ENCODE results near the gene NCF1. TPM values are rescaled to one million over a fixed set of nuclear protein-coding genes. Genes with fewer than 3 reads are reported as not detected.
"Not testable (repeated sequence)": the region's sequence is repeated elsewhere in the genome, so short reads cannot be mapped to it uniquely, and the experiment has no call there.

Gene NCF1
- total RNA-seq, 1 donor from 2014 or later: not detected

DNA sequence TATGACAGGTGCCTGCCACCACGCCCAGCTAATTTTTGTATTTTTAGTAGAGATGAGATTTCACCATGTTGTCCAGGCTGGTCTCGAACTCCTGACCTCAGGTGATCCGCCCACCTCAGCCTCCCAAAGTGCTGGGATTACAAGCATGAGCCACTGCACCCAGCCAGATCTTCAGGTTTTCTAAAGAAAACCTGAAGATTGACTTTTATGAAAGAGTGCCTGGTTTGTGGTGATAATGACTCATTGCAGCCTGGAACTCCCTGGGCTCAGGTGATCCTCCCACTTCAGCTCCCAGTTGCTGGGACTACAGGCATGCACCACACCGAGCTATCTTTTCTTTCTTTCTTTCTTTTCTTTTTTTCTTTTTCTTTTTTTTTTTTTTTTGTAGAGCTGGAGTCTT is 24.8 kb downstream of the NCF1 start:
- not testable (repeated sequence) for DNase-seq (ENCODE audit: low spot score, unreplicated experiment); H3K27ac Mint-ChIP-seq; H3K4me3 Mint-ChIP-seq (ENCODE audit: low read depth); H3K9me3 Mint-ChIP-seq (ENCODE audit: low read depth); H3K27me3 Mint-ChIP-seq; H3K36me3 Mint-ChIP-seq (ENCODE audit: insufficient read depth); H3K4me1 Mint-ChIP-seq (ENCODE audit: low read depth)

DNA sequence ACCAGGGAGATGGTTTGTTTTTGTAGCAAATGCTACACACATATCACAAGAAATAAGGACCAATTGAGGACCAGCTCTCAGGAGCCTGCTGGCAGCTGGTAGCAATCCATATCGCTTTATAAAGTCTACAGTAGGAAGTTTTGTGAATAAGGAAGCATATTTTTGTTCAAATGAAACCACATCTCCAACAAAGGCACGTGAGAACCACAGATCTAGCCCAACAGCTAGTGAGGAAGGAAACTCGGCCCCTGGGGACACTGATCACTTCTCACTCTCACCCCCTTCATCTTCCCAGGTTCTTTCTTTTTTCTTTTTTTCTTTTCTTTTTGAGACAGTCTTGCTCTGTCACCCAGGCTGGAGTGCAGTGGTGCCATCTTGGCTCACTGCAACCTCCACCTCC is 42.1 kb downstream of the NCF1 start:
- not testable (repeated sequence) for H3K36me3 Mint-ChIP-seq (ENCODE audit: insufficient read depth)

DNA sequence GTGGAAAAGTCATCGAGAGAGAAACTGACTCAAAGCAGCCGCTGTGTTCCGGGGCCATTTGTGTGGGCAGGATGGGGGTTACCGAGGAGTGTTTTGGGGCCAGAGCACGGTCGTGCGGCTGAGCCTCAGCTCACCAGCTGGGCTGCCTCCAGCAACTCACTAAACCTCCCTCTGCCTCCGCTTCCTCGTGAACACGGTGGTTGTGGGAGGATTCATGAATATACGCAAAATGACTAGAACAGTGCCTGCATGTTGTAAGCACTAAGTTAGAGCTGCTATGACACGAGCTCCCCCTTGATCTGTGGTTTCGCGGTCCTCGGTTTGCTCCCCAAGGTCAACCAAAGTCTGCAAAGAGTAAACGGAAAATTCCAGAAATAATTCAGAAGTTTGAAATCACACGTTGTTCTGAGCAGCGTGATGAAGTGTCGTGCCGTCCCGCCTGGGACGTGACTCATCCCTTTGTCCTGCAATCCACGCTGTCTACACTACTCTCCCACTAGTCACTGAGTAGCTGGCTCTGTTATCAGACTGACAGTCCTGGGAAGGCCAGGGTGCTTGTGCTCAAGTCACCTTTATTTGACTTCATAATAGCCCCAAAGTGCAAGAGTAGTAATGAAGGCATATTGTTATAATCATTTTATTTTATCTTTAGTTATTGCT is 46.5 kb downstream of the NCF1 start:
- H3K36me3 Mint-ChIP-seq (ENCODE audit: insufficient read depth); H3K4me1 Mint-ChIP-seq (ENCODE audit: low read depth); DNase-seq (ENCODE audit: low spot score, unreplicated experiment); H3K27me3 Mint-ChIP-seq; H3K9me3 Mint-ChIP-seq (ENCODE audit: low read depth); H3K4me3 Mint-ChIP-seq (ENCODE audit: low read depth); H3K27ac Mint-ChIP-seq: not testable (repeated sequence)

More for the DNA sequence above, 42.1 kb downstream of the NCF1 start:
- H3K4me3 Mint-ChIP-seq (ENCODE audit: low read depth); DNase-seq (ENCODE audit: low spot score, unreplicated experiment); H3K4me1 Mint-ChIP-seq (ENCODE audit: low read depth); H3K27ac Mint-ChIP-seq; H3K27me3 Mint-ChIP-seq; H3K9me3 Mint-ChIP-seq (ENCODE audit: low read depth): not testable (repeated sequence)

DNA sequence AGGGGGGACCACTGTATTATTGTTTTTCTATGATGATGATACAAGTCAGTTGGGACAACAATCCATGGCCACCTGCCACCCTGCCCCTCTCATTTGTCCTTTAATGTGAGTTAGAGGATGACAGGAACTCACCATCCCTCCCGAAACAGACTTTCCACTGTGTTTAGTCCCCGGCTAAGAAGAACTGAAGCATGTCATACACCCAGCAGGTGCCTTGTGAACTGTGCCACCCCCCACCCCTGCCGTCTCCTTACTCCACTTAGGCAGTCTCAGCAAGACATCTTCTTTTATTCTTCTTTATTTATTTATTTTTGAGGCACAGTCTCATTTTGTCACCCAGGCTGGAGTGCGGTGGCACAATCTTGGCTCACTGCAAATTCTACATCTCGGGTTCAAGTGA is 47.4 kb downstream of the NCF1 start:
- H3K27me3 Mint-ChIP-seq; DNase-seq (ENCODE audit: low spot score, unreplicated experiment); H3K36me3 Mint-ChIP-seq (ENCODE audit: insufficient read depth); H3K27ac Mint-ChIP-seq; H3K4me3 Mint-ChIP-seq (ENCODE audit: low read depth); H3K9me3 Mint-ChIP-seq (ENCODE audit: low read depth); H3K4me1 Mint-ChIP-seq (ENCODE audit: low read depth): not testable (repeated sequence)

DNA sequence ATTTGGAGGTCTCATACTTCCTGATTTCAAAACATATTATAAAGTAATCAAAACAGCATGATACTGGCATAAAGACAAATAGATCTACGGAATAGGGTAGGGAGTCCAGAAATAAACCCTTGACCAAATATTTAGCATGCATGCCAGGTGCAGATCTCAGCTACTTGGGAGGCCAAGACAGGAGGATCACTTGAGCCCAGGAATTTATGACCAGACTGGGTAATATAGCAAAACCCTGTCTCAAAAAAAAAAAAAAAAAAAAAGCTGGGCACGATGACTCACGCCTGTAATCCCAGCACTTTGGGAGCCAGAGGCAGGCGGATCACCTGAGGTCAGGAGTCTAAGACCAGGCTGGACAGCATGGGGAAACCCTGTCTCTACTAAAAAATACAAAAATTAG is 56.1 kb downstream of the NCF1 start:
- not testable (repeated sequence) for H3K36me3 Mint-ChIP-seq (ENCODE audit: insufficient read depth); H3K27ac Mint-ChIP-seq; H3K9me3 Mint-ChIP-seq (ENCODE audit: low read depth); DNase-seq (ENCODE audit: low spot score, unreplicated experiment); H3K4me1 Mint-ChIP-seq (ENCODE audit: low read depth); H3K4me3 Mint-ChIP-seq (ENCODE audit: low read depth); H3K27me3 Mint-ChIP-seq

DNA sequence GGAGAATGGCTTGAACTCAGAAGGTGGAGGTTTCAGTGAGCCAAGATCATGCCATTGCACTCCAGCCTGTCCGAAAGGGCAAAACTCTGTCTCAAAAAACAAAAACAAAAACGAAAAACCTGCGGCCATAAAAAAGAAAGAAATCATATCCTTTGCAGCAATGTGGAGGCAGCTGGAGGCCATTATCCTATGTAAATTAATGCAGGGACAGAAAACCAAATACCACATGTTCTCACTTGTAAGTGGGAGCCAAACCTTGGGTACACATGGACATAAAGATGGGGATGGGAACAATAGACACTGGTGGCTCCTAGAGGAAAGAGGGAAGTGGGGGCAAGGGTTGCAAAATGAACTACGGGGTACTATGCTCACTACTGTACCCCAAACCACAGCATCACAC is 56.6 kb downstream of the NCF1 start:
- not testable (repeated sequence) for H3K4me1 Mint-ChIP-seq (ENCODE audit: low read depth); H3K36me3 Mint-ChIP-seq (ENCODE audit: insufficient read depth); H3K9me3 Mint-ChIP-seq (ENCODE audit: low read depth); DNase-seq (ENCODE audit: low spot score, unreplicated experiment); H3K27ac Mint-ChIP-seq; H3K4me3 Mint-ChIP-seq (ENCODE audit: low read depth); H3K27me3 Mint-ChIP-seq

Other genes starting within 250 kb of the NCF1 start
- gene GTF2I, start 116.3 kb upstream of the NCF1 start, total RNA-seq: 605 and 607 TPM in 2 replicates
- gene GTF2IRD2, start 77.6 kb downstream of the NCF1 start, total RNA-seq: 36.2 and 37.0 TPM in 2 replicates
- 67.0 and 79.8 TPM in 2 replicates for gene CASTOR2, start 190.7 kb downstream of the NCF1 start, total RNA-seq

Measured in progenitor cell of endocrine pancreas (in vitro differentiated cells).